ENCODE data around the gene HAPLN2. TPM values are rescaled to one million over a fixed set of nuclear protein-coding genes. Genes with fewer than 3 reads are reported as not detected.

Gene HAPLN2
- total and polyA plus RNA-seq, 2 of the 8 experiments (the other 6 are each of a cell fraction or from before 2014, with no cell fraction given), result 0.19 to 0.51 TPM

DNA sequence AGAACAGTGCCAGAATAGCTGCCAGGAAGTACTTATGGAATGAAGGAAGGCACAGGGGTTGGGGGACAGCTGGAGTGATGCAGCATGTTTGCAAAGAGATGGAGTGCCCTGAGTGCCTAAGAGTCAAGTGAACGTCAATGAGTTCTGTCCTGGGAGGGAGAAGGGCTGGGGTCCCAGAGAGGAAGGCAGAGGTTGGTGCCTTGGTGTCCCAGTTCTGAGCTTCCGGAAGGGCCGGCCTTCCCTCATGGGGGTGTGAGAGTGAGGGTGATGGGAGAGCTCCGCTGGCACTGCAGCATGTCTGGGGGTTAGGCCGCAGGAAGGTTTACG lies 40.4 kb downstream of the HAPLN2 start:
- Histone ChIP-seq H3K4me1 (replicated peaks in 1 of 4; ENCODE audit: control insufficient read depth in 3 of 4, insufficient read depth in 4 of 4, low read length in 3 of 4) (peaks cover 20 to 47% (median 41%) of the 10 kb centered on the region in 4 experiments), H2BK20ac (ENCODE audit: low read length) (peak overlapping the region; percentile 61; the same call in 1 of the 2 replicates), H3K14ac (ENCODE audit: insufficient read length) (no peak overlapping the region), H3K27me3 (replicated peaks in 1 of 4; ENCODE audit: control insufficient read depth in 3 of 4, extremely low read depth in 1 of 4, insufficient read depth in 3 of 4, low read length in 3 of 4) (peaks cover 2 to 47% (median 34%) of the 10 kb centered on the region in 4 experiments), H2BK5ac (ENCODE audit: low read depth, low read length) (peak overlapping the region; percentile 62; the same call in 1 of the 2 replicates), H3K23me2 (ENCODE audit: low read depth, low read length) (peaks cover 11% of the 10 kb centered on the region), H3K79me1 (ENCODE audit: low read depth, low read length) (no peaks in the 10 kb centered on the region), H3K79me2 (ENCODE audit: control insufficient read depth in 1 of 2, insufficient read depth in 2 of 2, low read length in 2 of 2) (no peaks in the 10 kb centered on the region), H3K56ac (replicated peaks; ENCODE audit: insufficient read length, low read depth, low read length) (no peak overlapping the region), H3K9ac (replicated peaks in 1 of 4; ENCODE audit: extremely low read depth in 1 of 4, low read depth in 3 of 4, low read length in 3 of 4) (no peak overlapping the region), H3K18ac (ENCODE audit: extremely low read depth, low read length) (no peak overlapping the region), H4K5ac (ENCODE audit: insufficient read length, low read depth, low read length) (no peak overlapping the region), H3K23ac (ENCODE audit: insufficient read length) (no peak overlapping the region), H2BK12ac (ENCODE audit: low read depth, low read length) (peak overlapping the region; percentile 68; the same call in 1 of the 2 replicates), H3K36me3 (ENCODE audit: control insufficient read depth in 2 of 4, insufficient read depth in 4 of 4, low read length in 3 of 4) (no peaks in the 10 kb centered on the region), H2BK15ac (ENCODE audit: low read length) (peak overlapping the region; percentile 94), H3K27ac (ENCODE audit: low read depth, low read length) (no peak overlapping the region), H4K20me1 (replicated peaks in 1 of 2; ENCODE audit: control insufficient read depth in 1 of 2, insufficient read depth in 2 of 2, low read length in 2 of 2) (no peaks in the 10 kb centered on the region), H3K4me2 (ENCODE audit: insufficient read depth in 1 of 2, low read depth in 2 of 2, low read length in 2 of 2) (peak overlapping the region in 1 of 2 experiments; percentile 18; a peak in 2 of 4 replicates), H3K9me3 (ENCODE audit: insufficient read depth in 2 of 2, low read depth in 1 of 2, low read length in 1 of 2) (no peaks in the 10 kb centered on the region), H3K4me3 (ENCODE audit: extremely low read depth in 1 of 4, insufficient read depth in 2 of 4, low read depth in 3 of 4, low read length in 4 of 4) (no peak overlapping the region), H4K91ac (replicated peaks; ENCODE audit: insufficient read length, low read length) (peak overlapping the region; percentile 12), H2BK120ac (replicated peaks; ENCODE audit: low read depth, low read length) (no peak overlapping the region), H3K4ac (replicated peaks; ENCODE audit: insufficient read length, low read depth, low read length) (no peak overlapping the region), H2AFZ (ENCODE audit: low read length) (no peak overlapping the region; the same call in 1 of the 2 replicates), H4K8ac (ENCODE audit: extremely low read depth, insufficient read depth, low read length) (peak overlapping the region; percentile 90; the same call in 1 of the 2 replicates), H2AK5ac (ENCODE audit: low read depth, low read length) (no peak overlapping the region)
- FAIRE-seq (no peak), DNase-seq (ENCODE audit: low read depth in 1 of 2, low spot score in 2 of 2) (no peak)
- no peak for TF ChIP-seq SIX5 (IDR thresholded peaks at IDR 0.05; ENCODE audit: low read depth, low read length)
- TF ChIP-seq USF2 (IDR thresholded peaks at IDR 0.05; ENCODE audit: low read length), result no peak
- TF ChIP-seq GABPA (IDR thresholded peaks at IDR 0.05; ENCODE audit: borderline replicate concordance, insufficient read depth, low read length), result no peak
- CTCF ChIA-PET (ENCODE audit: partially characterized antibody), result interaction anchor here (0.5 to 66.0 kb wide), 20 partner anchors 8 to 259 kb away, joined by 3 to 4284 read pairs (median 4); partner anchors contain the start of genes BCAN, CRABP2, HAPLN2 and ISG20L2
- 40% methylated on average over 6 of the region's 6 CpGs; no CpG with 5 or more reads in 1 of the 2 experiments for WGBS, 2 experiments (ENCODE audit: extremely low coverage in 1 of 2, insufficient coverage in 1 of 2, insufficient read length in 1 of 2, insufficient replicate concordance in 2 of 2, low coverage in 1 of 2, low lambda C conversion rate in 2 of 2, missing lambda C conversion rate in 1 of 2)
- POLR2A ChIA-PET (ENCODE audit: partially characterized antibody), result interaction anchor here (0.6 to 12.0 kb wide), 7 partner anchors 9 to 229 kb away, joined by 3 to 419 read pairs (median 7); partner anchors contain the start of genes CRABP2 and NES

Measured in H1 (cell line).